Measurements from ENCODE around the gene SPEM2. TPM values are rescaled to one million over a fixed set of nuclear protein-coding genes. Genes with fewer than 3 reads are reported as not detected.

SPEM2 gene
- total RNA-seq, 1 donor from 2014 or later: not detected

DNA sequence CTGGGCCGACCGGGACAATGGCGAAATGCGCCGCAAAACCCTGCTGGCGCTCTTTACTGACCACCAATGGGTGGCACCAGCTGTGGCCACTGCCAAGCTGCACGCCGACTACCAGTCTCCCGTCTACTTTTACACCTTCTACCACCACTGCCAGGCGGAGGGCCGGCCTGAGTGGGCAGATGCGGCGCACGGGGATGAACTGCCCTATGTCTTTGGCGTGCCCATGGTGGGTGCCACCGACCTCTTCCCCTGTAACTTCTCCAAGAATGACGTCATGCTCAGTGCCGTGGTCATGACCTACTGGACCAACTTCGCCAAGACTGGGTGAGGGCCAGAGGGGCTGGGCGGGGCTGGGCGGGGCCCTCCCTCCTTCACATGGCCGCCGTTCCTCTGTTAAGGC lies 9.6 kb upstream of the SPEM2 start:
- TF ChIP-seq, protein P1, sequence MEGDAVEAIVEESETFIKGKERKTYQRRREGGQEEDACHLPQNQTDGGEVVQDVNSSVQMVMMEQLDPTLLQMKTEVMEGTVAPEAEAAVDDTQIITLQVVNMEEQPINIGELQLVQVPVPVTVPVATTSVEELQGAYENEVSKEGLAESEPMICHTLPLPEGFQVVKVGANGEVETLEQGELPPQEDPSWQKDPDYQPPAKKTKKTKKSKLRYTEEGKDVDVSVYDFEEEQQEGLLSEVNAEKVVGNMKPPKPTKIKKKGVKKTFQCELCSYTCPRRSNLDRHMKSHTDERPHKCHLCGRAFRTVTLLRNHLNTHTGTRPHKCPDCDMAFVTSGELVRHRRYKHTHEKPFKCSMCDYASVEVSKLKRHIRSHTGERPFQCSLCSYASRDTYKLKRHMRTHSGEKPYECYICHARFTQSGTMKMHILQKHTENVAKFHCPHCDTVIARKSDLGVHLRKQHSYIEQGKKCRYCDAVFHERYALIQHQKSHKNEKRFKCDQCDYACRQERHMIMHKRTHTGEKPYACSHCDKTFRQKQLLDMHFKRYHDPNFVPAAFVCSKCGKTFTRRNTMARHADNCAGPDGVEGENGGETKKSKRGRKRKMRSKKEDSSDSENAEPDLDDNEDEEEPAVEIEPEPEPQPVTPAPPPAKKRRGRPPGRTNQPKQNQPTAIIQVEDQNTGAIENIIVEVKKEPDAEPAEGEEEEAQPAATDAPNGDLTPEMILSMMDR (IDR thresholded peaks at IDR 0.05): no peak
- Mint-ChIP-seq H3K4me3 (ENCODE audit: unreplicated experiment) (no peak overlapping the region), H3K27ac (ENCODE audit: unreplicated experiment) (no peak overlapping the region), H3K36me3 (ENCODE audit: unreplicated experiment) (peaks cover 19% of the 10 kb centered on the region), H3K4me1 (ENCODE audit: unreplicated experiment) (peaks cover 7% of the 10 kb centered on the region), H3K9me3 (ENCODE audit: unreplicated experiment) (no peaks in the 10 kb centered on the region), H3K27me3 (ENCODE audit: unreplicated experiment) (no peaks in the 10 kb centered on the region)
- no peak for DNase-seq (ENCODE audit: extremely low spot score, unreplicated experiment)

DNA sequence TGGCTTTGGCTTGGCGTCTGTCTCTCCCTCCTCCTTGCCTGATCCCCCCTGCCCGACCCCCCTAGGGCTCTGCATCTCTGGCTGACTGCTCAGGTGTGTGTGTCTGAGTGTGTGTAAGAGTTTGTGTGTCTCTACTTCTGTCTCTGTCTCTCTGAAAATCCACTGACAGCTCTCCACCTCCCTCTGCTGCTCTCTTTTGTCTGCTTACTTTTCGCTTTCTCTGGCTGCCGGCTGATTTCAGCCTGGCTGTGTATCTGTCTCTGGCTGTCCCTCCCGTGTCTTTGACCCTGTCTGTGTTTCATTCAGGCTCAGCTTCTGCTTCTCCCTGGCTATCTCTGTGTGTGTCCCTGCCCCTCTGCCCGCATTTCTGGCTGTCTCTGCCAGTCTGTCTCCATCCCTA lies 9.1 kb upstream of the SPEM2 start:
- Mint-ChIP-seq H3K27ac (ENCODE audit: unreplicated experiment) (peak overlapping the region; percentile 1), H3K9me3 (ENCODE audit: unreplicated experiment) (no peaks in the 10 kb centered on the region), H3K36me3 (ENCODE audit: unreplicated experiment) (peaks cover 19% of the 10 kb centered on the region)

DNA sequence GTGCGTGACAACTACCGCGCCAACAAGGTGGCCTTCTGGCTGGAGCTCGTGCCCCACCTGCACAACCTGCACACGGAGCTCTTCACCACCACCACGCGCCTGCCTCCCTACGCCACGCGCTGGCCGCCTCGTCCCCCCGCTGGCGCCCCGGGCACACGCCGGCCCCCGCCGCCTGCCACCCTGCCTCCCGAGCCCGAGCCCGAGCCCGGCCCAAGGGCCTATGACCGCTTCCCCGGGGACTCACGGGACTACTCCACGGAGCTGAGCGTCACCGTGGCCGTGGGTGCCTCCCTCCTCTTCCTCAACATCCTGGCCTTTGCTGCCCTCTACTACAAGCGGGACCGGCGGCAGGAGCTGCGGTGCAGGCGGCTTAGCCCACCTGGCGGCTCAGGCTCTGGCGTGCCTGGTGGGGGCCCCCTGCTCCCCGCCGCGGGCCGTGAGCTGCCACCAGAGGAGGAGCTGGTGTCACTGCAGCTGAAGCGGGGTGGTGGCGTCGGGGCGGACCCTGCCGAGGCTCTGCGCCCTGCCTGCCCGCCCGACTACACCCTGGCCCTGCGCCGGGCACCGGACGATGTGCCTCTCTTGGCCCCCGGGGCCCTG lies 8.3 kb upstream of the SPEM2 start:
- TF ChIP-seq, protein P1 (IDR thresholded peaks at IDR 0.05): no peak
- Mint-ChIP-seq H3K27ac (ENCODE audit: unreplicated experiment) (no peak overlapping the region), H3K4me1 (ENCODE audit: unreplicated experiment) (peaks cover 7% of the 10 kb centered on the region), H3K9me3 (ENCODE audit: unreplicated experiment) (no peaks in the 10 kb centered on the region), H3K27me3 (ENCODE audit: unreplicated experiment) (no peaks in the 10 kb centered on the region), H3K36me3 (ENCODE audit: unreplicated experiment) (peaks cover 17% of the 10 kb centered on the region), H3K4me3 (ENCODE audit: unreplicated experiment) (no peak overlapping the region)
- no peak for DNase-seq (ENCODE audit: extremely low spot score, unreplicated experiment)

More for the DNA sequence above, 9.1 kb upstream of the SPEM2 start:
- no peak overlapping the region for H3K4me3 Mint-ChIP-seq (ENCODE audit: unreplicated experiment)
- TF ChIP-seq, protein P1 (IDR thresholded peaks at IDR 0.05): no peak
- H3K4me1 Mint-ChIP-seq (ENCODE audit: unreplicated experiment): peaks cover 7% of the 10 kb centered on the region
- no peaks in the 10 kb centered on the region for H3K27me3 Mint-ChIP-seq (ENCODE audit: unreplicated experiment)
- no peak for DNase-seq (ENCODE audit: extremely low spot score, unreplicated experiment)

DNA sequence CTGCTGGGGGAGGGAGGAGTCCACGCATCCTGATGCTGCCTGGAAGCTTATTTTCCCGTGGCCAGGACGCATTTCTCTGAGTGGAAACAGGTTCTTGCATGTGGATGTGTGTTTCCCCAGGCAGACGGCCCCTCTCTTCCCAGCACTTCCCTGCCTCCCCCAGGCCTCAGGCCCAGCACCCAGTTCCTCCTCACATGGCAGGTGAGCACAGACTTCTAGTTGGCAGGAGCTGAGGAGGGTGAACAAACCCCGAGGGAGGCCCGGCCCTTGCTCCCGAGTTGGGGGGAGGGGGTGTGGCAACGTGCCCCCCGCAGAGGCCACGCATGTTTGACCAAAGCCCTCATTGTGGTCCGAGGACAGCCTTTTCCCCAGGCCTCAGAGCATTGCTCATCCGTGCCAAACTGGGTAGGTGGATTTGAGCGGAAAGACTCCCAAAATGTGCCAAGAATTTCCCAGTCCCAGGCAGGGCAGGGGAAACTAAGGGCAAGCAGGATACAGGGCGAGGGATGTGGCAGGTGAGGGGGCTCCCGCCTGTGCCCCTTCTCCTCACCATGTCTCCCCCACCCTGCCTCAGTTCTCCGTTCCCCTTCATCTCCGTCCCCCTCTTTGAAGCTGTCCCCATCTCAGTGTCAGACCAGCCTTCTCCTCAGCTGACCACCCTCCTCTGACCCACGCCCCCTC lies 6.8 kb upstream of the SPEM2 start:
- no peak overlapping the region for H3K4me3 Mint-ChIP-seq (ENCODE audit: unreplicated experiment)
- TF ChIP-seq, protein P1 (IDR thresholded peaks at IDR 0.05): no peak

DNA sequence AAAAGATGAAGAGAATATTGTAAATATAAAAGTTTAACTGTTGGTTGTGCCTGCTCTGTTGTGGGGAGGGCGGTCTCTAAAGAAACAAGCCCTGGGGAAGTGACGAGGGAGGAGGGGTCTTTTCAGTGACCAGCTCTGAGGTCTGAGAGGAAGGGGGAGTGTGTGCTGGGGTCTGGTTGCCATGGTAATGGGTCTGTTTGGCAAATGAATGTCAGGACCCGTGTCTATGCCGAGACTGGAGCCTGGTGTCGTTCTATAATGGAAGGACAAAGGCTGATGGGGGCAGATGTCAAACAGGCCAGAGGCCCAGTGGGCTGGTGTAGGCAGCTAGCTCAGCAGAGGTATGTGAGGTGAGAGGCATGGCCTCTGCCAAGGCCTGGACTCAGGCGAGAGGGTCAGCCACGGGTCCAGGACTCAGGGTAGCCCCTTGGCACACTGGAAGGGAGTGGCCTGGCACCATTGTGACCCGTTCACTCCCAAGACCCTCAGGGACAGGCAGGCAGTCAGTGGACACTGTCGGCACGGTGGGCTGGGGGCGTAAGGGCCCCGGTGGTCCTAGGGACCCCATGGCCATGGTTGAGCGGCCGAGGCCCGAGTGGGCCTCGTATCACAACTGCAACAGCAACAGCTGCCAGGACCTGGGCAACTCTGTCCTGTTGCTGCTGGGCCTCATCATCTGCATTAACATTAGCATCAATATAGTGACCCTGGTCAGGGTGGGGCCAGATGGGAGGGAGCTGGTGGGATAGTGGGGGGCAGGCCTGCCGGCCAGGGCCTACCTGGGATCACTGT lies 5.4 kb upstream of the SPEM2 start, which contains the start of gene SPEM1:
Gene SPEM1 (plus strand): TSS at position 506 of the 792 bp plus-strand sequence. CDS start 61 bp downstream, at position 567.
- Mint-ChIP-seq H3K4me3 (ENCODE audit: unreplicated experiment) (no peak within 1 kb of the TSS), H3K36me3 (ENCODE audit: unreplicated experiment) (peaks cover 9% of the 10 kb centered on the region), H3K4me1 (ENCODE audit: unreplicated experiment) (no peaks in the 10 kb centered on the region), H3K27me3 (ENCODE audit: unreplicated experiment) (no peaks in the 10 kb centered on the region), H3K9me3 (ENCODE audit: unreplicated experiment) (no peaks in the 10 kb centered on the region), H3K27ac (ENCODE audit: unreplicated experiment) (no peak within 1 kb of the TSS)
- TF ChIP-seq, protein P1 (IDR thresholded peaks at IDR 0.05): no peak
- no peak for DNase-seq (ENCODE audit: extremely low spot score, unreplicated experiment)

More for the DNA sequence above, 6.8 kb upstream of the SPEM2 start:
- no peaks in the 10 kb centered on the region for H3K4me1 Mint-ChIP-seq (ENCODE audit: unreplicated experiment)
- peaks cover 12% of the 10 kb centered on the region for H3K36me3 Mint-ChIP-seq (ENCODE audit: unreplicated experiment)
- no peak overlapping the region for H3K27ac Mint-ChIP-seq (ENCODE audit: unreplicated experiment)
- DNase-seq (ENCODE audit: extremely low spot score, unreplicated experiment): no peak
- H3K9me3 Mint-ChIP-seq (ENCODE audit: unreplicated experiment): no peaks in the 10 kb centered on the region
- no peaks in the 10 kb centered on the region for H3K27me3 Mint-ChIP-seq (ENCODE audit: unreplicated experiment)

Data from osteocyte (in vitro differentiated cells).